CD4-positive, alpha-beta T cell treated with Interleukin-2 at 100 ng/mL for 4 hours (primary cell): ENCODE data around the gene SEMA3C.

Experiments
- DNase-seq: peaks from one replicate; pipeline ENCODE4 v3.0.0-alpha.2; 2020; ENCODE audit warnings: low spot score

SEMA3C gene

GRCh38 chr7:80823057-80823456, 95.8 kb downstream of the SEMA3C start:
- no peak for DNase-seq

- no peak for DNase-seq
Observed at GRCh38 chr7:80821771-80822319, 97.0 kb downstream of the SEMA3C start.

GRCh38 chr7:80819503-80819902, 99.3 kb downstream of the SEMA3C start:
- DNase-seq = no peak

GRCh38 chr7:80818181-80818580, 100.7 kb downstream of the SEMA3C start:
- no peak for DNase-seq

- no peak for DNase-seq
Observed at GRCh38 chr7:80816806-80817205, 102.0 kb downstream of the SEMA3C start.

GRCh38 chr7:80815733-80816132, 103.1 kb downstream of the SEMA3C start:
- DNase-seq = no peak

- DNase-seq = no peak
Observed at GRCh38 chr7:80809545-80809944, 109.3 kb downstream of the SEMA3C start.

- DNase-seq = no peak
Observed at GRCh38 chr7:80807166-80807900, 111.5 kb downstream of the SEMA3C start.

- no peak for DNase-seq
Observed at GRCh38 chr7:80806663-80807062, 112.2 kb downstream of the SEMA3C start.

- DNase-seq = no peak
Observed at GRCh38 chr7:80804589-80804988, 114.3 kb downstream of the SEMA3C start.

GRCh38 chr7:80802527-80802926, 116.3 kb downstream of the SEMA3C start:
- no peak for DNase-seq

- no peak for DNase-seq
Observed at GRCh38 chr7:80794631-80795573, 123.9 kb downstream of the SEMA3C start.

GRCh38 chr7:80791509-80791929, 127.3 kb downstream of the SEMA3C start:
- no peak for DNase-seq

GRCh38 chr7:80790877-80791276, 128.0 kb downstream of the SEMA3C start:
- no peak for DNase-seq

- DNase-seq = no peak
Observed at GRCh38 chr7:80787721-80788120, 131.1 kb downstream of the SEMA3C start.

GRCh38 chr7:80785961-80786536, 132.8 kb downstream of the SEMA3C start:
- no peak for DNase-seq

- DNase-seq = no peak
Observed at GRCh38 chr7:80785276-80785675, 133.6 kb downstream of the SEMA3C start.

GRCh38 chr7:80783678-80784327, 135.0 kb downstream of the SEMA3C start:
- no peak for DNase-seq

GRCh38 chr7:80783186-80783677, 135.6 kb downstream of the SEMA3C start:
- no peak for DNase-seq

- no peak for DNase-seq
Observed at GRCh38 chr7:80781561-80781979, 137.3 kb downstream of the SEMA3C start.

- DNase-seq = no peak
Observed at GRCh38 chr7:80781146-80781545, 137.7 kb downstream of the SEMA3C start.

GRCh38 chr7:80779456-80779855, 139.4 kb downstream of the SEMA3C start:
- DNase-seq = no peak
